ENCODE measurements around the gene ZNF18.
"Not testable (repeated sequence)": the region's sequence is repeated elsewhere in the genome, so short reads cannot be mapped to it uniquely, and the experiment has no call there.

ZNF18 gene

GRCh38 chr17:11953924-11954323 lies 43.4 kb downstream of the ZNF18 start:
- TF ChIP-seq, protein P1, sequence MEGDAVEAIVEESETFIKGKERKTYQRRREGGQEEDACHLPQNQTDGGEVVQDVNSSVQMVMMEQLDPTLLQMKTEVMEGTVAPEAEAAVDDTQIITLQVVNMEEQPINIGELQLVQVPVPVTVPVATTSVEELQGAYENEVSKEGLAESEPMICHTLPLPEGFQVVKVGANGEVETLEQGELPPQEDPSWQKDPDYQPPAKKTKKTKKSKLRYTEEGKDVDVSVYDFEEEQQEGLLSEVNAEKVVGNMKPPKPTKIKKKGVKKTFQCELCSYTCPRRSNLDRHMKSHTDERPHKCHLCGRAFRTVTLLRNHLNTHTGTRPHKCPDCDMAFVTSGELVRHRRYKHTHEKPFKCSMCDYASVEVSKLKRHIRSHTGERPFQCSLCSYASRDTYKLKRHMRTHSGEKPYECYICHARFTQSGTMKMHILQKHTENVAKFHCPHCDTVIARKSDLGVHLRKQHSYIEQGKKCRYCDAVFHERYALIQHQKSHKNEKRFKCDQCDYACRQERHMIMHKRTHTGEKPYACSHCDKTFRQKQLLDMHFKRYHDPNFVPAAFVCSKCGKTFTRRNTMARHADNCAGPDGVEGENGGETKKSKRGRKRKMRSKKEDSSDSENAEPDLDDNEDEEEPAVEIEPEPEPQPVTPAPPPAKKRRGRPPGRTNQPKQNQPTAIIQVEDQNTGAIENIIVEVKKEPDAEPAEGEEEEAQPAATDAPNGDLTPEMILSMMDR (IDR thresholded peaks at IDR 0.05): no peak
- no peak for TF ChIP-seq ZFX (IDR thresholded peaks at IDR 0.05; ENCODE audit: borderline replicate concordance)
- H3K27ac ChIP-seq: no peak overlapping the region

DNA sequence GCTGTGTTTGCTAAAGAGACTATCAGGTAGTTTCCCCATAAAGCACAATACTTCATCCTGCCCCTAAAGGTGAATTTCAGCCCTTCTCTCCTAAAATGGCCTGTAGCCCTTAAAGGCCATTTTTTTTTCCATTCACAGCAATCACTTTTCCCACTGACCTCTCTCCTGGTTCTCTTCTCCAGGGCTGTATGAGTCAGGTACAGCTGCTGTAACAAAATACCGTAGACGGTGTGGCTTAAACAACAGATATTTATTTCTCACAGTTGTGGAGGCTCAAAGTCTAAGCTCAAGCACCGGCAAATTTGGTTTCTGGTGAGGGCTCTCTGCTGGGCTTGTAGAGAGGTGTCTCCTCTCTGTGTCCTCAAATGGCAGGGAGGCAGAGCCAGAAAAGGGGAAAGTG lies 44.7 kb downstream of the ZNF18 start:
- TF ChIP-seq ZFX (IDR thresholded peaks at IDR 0.05; ENCODE audit: borderline replicate concordance): no peak
- TF ChIP-seq, protein P1 (IDR thresholded peaks at IDR 0.05): no peak
- no peak overlapping the region for H3K27ac ChIP-seq

DNA sequence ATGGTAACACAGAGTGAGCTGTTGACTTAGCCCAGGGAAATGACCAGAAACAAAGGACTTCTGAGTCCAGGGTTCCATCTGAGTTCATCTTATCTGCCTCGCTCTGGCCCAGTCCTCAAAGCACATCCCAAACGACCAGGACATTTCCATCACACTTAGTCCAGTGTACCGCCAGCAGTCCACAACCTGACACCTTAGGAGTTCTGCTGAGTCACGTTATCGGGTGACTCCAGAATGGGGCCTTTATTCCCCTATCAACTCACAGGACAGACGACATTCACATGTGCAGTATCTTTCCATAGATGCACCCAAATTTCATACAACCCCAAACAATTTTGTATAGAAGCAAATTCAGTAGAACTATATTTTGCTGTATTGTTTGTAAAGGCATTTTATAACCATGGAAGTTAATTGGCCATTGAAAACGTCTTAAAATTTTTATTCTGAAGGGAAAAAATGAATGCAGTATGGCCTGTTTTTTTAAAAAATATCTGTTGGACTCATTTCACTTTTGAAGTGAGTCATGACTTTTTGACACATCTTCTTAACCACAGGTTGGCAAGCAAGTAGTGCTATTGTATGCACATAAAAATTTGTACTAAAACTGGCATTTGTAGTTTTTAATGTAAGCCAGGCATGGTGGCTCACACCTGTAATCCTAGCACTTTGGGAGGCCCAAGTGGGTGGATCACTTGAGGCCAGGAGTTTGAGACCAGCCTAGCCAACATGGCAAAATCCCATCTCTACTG lies 46.3 kb downstream of the ZNF18 start:
- H3K27ac ChIP-seq: no peak overlapping the region
- TF ChIP-seq, protein P1 (IDR thresholded peaks at IDR 0.05): no peak
- TF ChIP-seq ZFX (IDR thresholded peaks at IDR 0.05; ENCODE audit: borderline replicate concordance): no peak

- not testable (repeated sequence) for H3K27ac ChIP-seq
Observed at GRCh38 chr17:11949571-11949970, 47.7 kb downstream of the ZNF18 start.

DNA sequence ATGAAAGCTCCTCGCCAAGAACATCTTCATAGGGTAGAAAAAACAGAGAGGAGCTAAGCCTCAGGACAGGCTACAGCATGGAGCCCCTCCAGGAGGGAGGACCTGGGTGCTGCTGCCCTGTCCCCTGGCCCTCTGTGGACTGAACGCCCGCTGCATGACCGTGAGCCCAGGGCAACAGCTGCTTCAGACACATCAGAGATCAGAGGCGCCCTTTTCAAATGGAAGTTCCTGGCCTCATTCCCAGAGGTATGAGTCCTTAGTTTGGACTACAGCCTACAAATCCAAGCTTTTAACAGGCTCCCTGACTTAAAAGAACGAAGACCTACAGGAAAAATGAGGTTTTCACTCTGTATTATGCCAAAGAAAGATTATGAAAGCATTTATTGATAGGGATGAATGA lies 48.5 kb downstream of the ZNF18 start:
- no peak overlapping the region for H3K27ac ChIP-seq
- no peak for TF ChIP-seq ZFX (IDR thresholded peaks at IDR 0.05; ENCODE audit: borderline replicate concordance)
- TF ChIP-seq, protein P1 (IDR thresholded peaks at IDR 0.05): no peak

GRCh38 chr17:11944587-11944986 lies 52.7 kb downstream of the ZNF18 start:
- no peak overlapping the region for H3K27ac ChIP-seq
- TF ChIP-seq ZFX (IDR thresholded peaks at IDR 0.05; ENCODE audit: borderline replicate concordance): no peak
- TF ChIP-seq, protein P1 (IDR thresholded peaks at IDR 0.05): no peak

- TF ChIP-seq ZFX (IDR thresholded peaks at IDR 0.05; ENCODE audit: borderline replicate concordance): no peak
- TF ChIP-seq, protein P1 (IDR thresholded peaks at IDR 0.05): no peak
- H3K27ac ChIP-seq: no peak overlapping the region
Observed at GRCh38 chr17:11943759-11944347, 53.4 kb downstream of the ZNF18 start.

DNA sequence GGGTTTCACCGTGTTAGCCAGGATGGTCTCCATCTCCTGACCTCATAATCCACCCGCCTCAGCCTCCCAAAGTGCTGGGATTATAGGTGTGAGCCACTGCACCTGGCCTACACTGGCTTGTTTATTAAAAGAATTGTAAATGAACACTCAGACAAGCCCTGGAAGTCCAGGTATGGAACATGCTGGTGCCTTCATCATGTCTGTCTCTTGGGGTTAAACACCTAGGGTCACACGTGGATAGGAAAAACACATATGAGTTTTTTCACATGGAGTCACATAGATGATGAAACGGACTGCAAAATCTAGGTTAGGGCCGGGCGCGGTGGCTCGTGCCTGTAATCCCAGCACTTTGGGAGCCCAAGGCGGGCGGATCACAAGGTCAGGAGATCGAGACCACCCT lies 54.2 kb downstream of the ZNF18 start:
- not testable (repeated sequence) for H3K27ac ChIP-seq

All from 22Rv1 (cell line).